ENCODE measurements around the gene ABCG2.

DNA sequence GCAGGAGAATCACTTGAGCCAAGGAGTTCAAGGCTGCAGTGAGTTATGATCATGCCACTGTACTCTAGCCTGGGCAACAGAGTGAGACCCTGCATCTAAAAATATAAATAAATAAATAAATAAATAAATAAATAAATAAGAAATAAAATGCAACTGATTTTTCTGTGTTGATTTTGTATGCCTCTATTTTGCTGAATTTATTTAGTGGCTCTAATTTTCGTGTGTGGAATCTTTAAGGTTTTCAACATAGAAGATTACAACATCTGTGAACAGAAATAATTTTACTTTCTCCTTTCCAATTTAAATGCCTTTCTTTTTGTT is 30.9 kb upstream of the ABCG2 start:
- TF ChIP-seq, protein P1, sequence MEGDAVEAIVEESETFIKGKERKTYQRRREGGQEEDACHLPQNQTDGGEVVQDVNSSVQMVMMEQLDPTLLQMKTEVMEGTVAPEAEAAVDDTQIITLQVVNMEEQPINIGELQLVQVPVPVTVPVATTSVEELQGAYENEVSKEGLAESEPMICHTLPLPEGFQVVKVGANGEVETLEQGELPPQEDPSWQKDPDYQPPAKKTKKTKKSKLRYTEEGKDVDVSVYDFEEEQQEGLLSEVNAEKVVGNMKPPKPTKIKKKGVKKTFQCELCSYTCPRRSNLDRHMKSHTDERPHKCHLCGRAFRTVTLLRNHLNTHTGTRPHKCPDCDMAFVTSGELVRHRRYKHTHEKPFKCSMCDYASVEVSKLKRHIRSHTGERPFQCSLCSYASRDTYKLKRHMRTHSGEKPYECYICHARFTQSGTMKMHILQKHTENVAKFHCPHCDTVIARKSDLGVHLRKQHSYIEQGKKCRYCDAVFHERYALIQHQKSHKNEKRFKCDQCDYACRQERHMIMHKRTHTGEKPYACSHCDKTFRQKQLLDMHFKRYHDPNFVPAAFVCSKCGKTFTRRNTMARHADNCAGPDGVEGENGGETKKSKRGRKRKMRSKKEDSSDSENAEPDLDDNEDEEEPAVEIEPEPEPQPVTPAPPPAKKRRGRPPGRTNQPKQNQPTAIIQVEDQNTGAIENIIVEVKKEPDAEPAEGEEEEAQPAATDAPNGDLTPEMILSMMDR (IDR thresholded peaks at IDR 0.05; ENCODE audit: low read depth, low read length) = no peak
- no peak for TF ChIP-seq EZH2phosphoT487 (IDR thresholded peaks at IDR 0.05; ENCODE audit: low read depth)

All from OCI-LY3 (cell line).